ENCODE data around the gene WDTC1. TPM values are rescaled to one million over a fixed set of nuclear protein-coding genes. Genes with fewer than 3 reads are reported as not detected.
"Not testable (repeated sequence)": the region's sequence is repeated elsewhere in the genome, so short reads cannot be mapped to it uniquely, and the experiment has no call there.

The WDTC1 gene
- total and polyA plus RNA-seq, 2 donors (not counting 1 experiment from before 2014, with no cell fraction given), result 32.5 to 69.1 TPM

DNA sequence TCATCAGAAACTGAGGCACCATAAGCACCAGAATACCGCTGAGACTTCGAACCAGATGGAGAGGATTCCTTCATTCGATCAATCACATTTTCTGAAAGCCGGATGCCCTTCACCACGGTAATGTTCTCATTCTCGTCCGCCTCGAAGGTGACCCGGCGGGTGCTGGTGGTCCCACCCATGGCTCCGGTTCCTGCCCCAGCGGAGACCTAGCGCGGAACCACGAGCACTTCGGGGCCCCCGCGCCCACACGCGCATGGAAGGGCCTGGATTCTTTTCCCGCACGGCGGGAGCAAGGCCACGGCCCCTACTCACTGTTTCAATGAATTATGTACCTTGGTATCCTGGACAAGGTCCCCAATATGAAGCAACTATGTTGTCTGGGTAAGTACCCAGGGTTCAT, 33.1 kb upstream of the WDTC1 start:
- H3K27ac ChIP-seq (ENCODE audit: low read length in 2 of 2), result no peak overlapping the region
- H3K9ac ChIP-seq (ENCODE audit: low read length), result no peak overlapping the region
- POLR2A ChIA-PET, result no interaction called here
- peaks cover 5% of the 10 kb centered on the region in 2 donors for H3K4me1 ChIP-seq (ENCODE audit: control insufficient read depth in 2 of 2, insufficient read depth in 2 of 2, low read length in 2 of 2)
- H3K4me2 ChIP-seq (replicated peaks; ENCODE audit: low read depth, low read length, poor library complexity, severe bottlenecking), result no peak overlapping the region
- H3K9me3 ChIP-seq (ENCODE audit: control extremely low read depth in 1 of 3, control insufficient read depth in 2 of 3, insufficient read depth in 1 of 3, low read length in 2 of 3), result no peaks in the 10 kb centered on the region
- Mint-ChIP-seq H3K27me3 (no peaks in the 10 kb centered on the region), H3K27ac (no peak overlapping the region), H3K4me3 (no peak overlapping the region), H3K9me3 (ENCODE audit: insufficient read depth) (no peaks in the 10 kb centered on the region), H3K4me1 (peaks cover 6% of the 10 kb centered on the region)
- H4K20me1 ChIP-seq (ENCODE audit: control insufficient read depth, insufficient read depth, low read length, poor library complexity, severe bottlenecking), result no peaks in the 10 kb centered on the region
- TF ChIP-seq EZH2 (IDR thresholded peaks at IDR 0.05; ENCODE audit: borderline replicate concordance, insufficient read depth, low read depth, low read length, poor library complexity, severe bottlenecking), result no peak
- TF ChIP-seq, protein P1, sequence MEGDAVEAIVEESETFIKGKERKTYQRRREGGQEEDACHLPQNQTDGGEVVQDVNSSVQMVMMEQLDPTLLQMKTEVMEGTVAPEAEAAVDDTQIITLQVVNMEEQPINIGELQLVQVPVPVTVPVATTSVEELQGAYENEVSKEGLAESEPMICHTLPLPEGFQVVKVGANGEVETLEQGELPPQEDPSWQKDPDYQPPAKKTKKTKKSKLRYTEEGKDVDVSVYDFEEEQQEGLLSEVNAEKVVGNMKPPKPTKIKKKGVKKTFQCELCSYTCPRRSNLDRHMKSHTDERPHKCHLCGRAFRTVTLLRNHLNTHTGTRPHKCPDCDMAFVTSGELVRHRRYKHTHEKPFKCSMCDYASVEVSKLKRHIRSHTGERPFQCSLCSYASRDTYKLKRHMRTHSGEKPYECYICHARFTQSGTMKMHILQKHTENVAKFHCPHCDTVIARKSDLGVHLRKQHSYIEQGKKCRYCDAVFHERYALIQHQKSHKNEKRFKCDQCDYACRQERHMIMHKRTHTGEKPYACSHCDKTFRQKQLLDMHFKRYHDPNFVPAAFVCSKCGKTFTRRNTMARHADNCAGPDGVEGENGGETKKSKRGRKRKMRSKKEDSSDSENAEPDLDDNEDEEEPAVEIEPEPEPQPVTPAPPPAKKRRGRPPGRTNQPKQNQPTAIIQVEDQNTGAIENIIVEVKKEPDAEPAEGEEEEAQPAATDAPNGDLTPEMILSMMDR (IDR thresholded peaks at IDR 0.05), result no peak
- WGBS (ENCODE audit: insufficient coverage), result 93% methylated on average over 21 of the region's 24 CpGs
- no peak for ATAC-seq (ENCODE audit: low read depth)
- H3K27me3 ChIP-seq (replicated peaks in 1 of 4; ENCODE audit: control extremely low read depth in 1 of 4, control insufficient read depth in 3 of 4, insufficient read depth in 4 of 4, low read length in 3 of 4), result no peaks in the 10 kb centered on the region
- no peak overlapping the region for H3K4me3 ChIP-seq (ENCODE audit: control extremely low read depth in 1 of 5, extremely low read depth in 1 of 5, insufficient read depth in 1 of 5, low read depth in 2 of 5, low read length in 4 of 5)
- no peaks in the 10 kb centered on the region for H3K36me3 ChIP-seq (replicated peaks in 1 of 2; ENCODE audit: control extremely low read depth in 1 of 2, control insufficient read depth in 1 of 2, extremely low read depth in 1 of 2, insufficient read depth in 2 of 2, low read length in 1 of 2)
- CTCF ChIA-PET, result interaction anchor here (0.8 to 1.9 kb wide), 4 partner anchors 16 to 84 kb away, joined by 3 to 8 read pairs (median 4); no protein-coding TSS in a partner anchor
- no peaks in the 10 kb centered on the region for H3K79me2 ChIP-seq (ENCODE audit: control insufficient read depth, insufficient read depth, low read length)
- DNase-seq, result no peak
- H2AFZ ChIP-seq (ENCODE audit: insufficient read depth, low read depth, low read length, poor library complexity, severe bottlenecking), result no peak overlapping the region
- intact Hi-C loops (cut with micrococcal nuclease), result no loop called here

DNA sequence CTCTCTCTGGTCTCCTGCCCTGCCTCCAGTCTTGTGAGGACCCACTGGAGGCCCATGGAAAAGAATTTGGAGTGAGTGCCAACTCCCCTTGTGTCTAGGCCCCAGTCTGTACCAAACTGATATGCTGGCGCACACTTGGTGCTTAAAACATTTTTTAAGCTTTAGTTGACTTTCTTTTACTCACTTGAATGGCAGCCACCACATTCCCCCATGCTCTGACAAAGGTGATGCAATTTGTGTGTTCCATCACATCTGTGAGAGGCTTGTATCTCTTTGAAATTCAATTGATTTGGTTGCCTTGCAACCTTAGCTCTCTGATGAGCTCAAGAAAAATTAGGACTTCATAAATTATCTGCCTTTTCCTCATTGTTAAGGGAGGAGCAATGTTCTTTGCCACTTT, 30.5 kb upstream of the WDTC1 start:
- peaks cover 5% of the 10 kb centered on the region for H3K4me1 Mint-ChIP-seq

DNA sequence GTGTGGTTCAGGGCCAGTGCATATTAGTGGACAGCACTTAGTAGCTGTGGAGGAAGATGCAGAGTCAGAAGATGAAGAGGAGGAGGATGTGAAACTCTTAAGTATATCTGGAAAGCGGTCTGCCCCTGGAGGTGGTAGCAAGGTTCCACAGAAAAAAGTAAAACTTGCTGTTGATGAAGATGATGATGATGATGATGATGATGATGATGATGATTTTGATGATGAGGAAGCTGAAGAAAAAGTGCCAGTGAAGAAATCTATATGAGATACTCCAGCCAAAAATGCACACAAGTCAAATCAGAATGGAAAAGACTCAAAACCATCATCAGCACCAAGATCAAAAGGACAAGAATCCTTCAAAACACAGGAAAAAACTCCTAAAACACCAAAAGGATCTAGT, 27.2 kb upstream of the WDTC1 start:
- H3K27ac Mint-ChIP-seq, POLR2A ChIA-PET: not testable (repeated sequence)
- 13% methylated on average over 1 of the region's 1 CpG for WGBS (ENCODE audit: insufficient coverage)

More for the DNA sequence above, 30.5 kb upstream of the WDTC1 start:
- Histone ChIP-seq H3K79me2 (ENCODE audit: control insufficient read depth, insufficient read depth, low read length) (no peaks in the 10 kb centered on the region), H3K4me3 (ENCODE audit: control extremely low read depth in 1 of 5, extremely low read depth in 1 of 5, insufficient read depth in 1 of 5, low read depth in 2 of 5, low read length in 4 of 5) (no peak overlapping the region), H3K9me3 (ENCODE audit: control extremely low read depth in 1 of 3, control insufficient read depth in 2 of 3, insufficient read depth in 1 of 3, low read length in 2 of 3) (no peaks in the 10 kb centered on the region), H2AFZ (ENCODE audit: insufficient read depth, low read depth, low read length, poor library complexity, severe bottlenecking) (no peak overlapping the region), H4K20me1 (ENCODE audit: control insufficient read depth, insufficient read depth, low read length, poor library complexity, severe bottlenecking) (no peaks in the 10 kb centered on the region), H3K27me3 (replicated peaks in 1 of 4; ENCODE audit: control extremely low read depth in 1 of 4, control insufficient read depth in 3 of 4, insufficient read depth in 4 of 4, low read length in 3 of 4) (no peaks in the 10 kb centered on the region), H3K9ac (ENCODE audit: low read length) (no peak overlapping the region), H3K36me3 (replicated peaks in 1 of 2; ENCODE audit: control extremely low read depth in 1 of 2, control insufficient read depth in 1 of 2, extremely low read depth in 1 of 2, insufficient read depth in 2 of 2, low read length in 1 of 2) (no peaks in the 10 kb centered on the region), H3K27ac (ENCODE audit: low read length in 2 of 2) (no peak overlapping the region), H3K4me2 (replicated peaks; ENCODE audit: low read depth, low read length, poor library complexity, severe bottlenecking) (no peak overlapping the region), H3K4me1 (ENCODE audit: control insufficient read depth in 2 of 2, insufficient read depth in 2 of 2, low read length in 2 of 2) (no peaks in the 10 kb centered on the region)
- no peaks in the 10 kb centered on the region for H3K9me3 Mint-ChIP-seq (ENCODE audit: insufficient read depth)
- ATAC-seq (ENCODE audit: low read depth) (no peak), DNase-seq (no peak)
- no peak overlapping the region for H3K4me3 Mint-ChIP-seq
- intact Hi-C loops (cut with micrococcal nuclease), result no loop called here
- 100% methylated on average over 1 of the region's 1 CpG for WGBS (ENCODE audit: insufficient coverage)
- H3K27ac Mint-ChIP-seq, result no peak overlapping the region
- ChIA-PET CTCF (interaction anchor here (0.5 to 1.9 kb wide), 2 partner anchors 22 to 80 kb away, joined by 3 to 7 read pairs; no protein-coding TSS in a partner anchor), POLR2A (interaction anchor here (0.5 to 0.7 kb wide), 2 partner anchors 105 to 191 kb away, joined by 3 read pairs; no protein-coding TSS in a partner anchor)
- no peak for TF ChIP-seq EZH2 (IDR thresholded peaks at IDR 0.05; ENCODE audit: borderline replicate concordance, insufficient read depth, low read depth, low read length, poor library complexity, severe bottlenecking)
- TF ChIP-seq, protein P1 (IDR thresholded peaks at IDR 0.05), result no peak
- no peaks in the 10 kb centered on the region for H3K27me3 Mint-ChIP-seq

More for the DNA sequence above, 27.2 kb upstream of the WDTC1 start:
- H4K20me1 ChIP-seq (ENCODE audit: control insufficient read depth, insufficient read depth, low read length, poor library complexity, severe bottlenecking); H3K79me2 ChIP-seq (ENCODE audit: control insufficient read depth, insufficient read depth, low read length); H3K4me1 ChIP-seq (ENCODE audit: control insufficient read depth in 2 of 2, insufficient read depth in 2 of 2, low read length in 2 of 2); H3K4me3 Mint-ChIP-seq; CTCF ChIA-PET; H3K36me3 ChIP-seq (replicated peaks in 1 of 2; ENCODE audit: control extremely low read depth in 1 of 2, control insufficient read depth in 1 of 2, extremely low read depth in 1 of 2, insufficient read depth in 2 of 2, low read length in 1 of 2); H2AFZ ChIP-seq (ENCODE audit: insufficient read depth, low read depth, low read length, poor library complexity, severe bottlenecking); H3K4me1 Mint-ChIP-seq; H3K27me3 Mint-ChIP-seq; DNase-seq; H3K4me3 ChIP-seq (ENCODE audit: control extremely low read depth in 1 of 5, extremely low read depth in 1 of 5, insufficient read depth in 1 of 5, low read depth in 2 of 5, low read length in 4 of 5); H3K27ac ChIP-seq (ENCODE audit: low read length in 2 of 2); H3K9me3 Mint-ChIP-seq (ENCODE audit: insufficient read depth); H3K4me2 ChIP-seq (replicated peaks; ENCODE audit: low read depth, low read length, poor library complexity, severe bottlenecking); H3K9me3 ChIP-seq (ENCODE audit: control extremely low read depth in 1 of 3, control insufficient read depth in 2 of 3, insufficient read depth in 1 of 3, low read length in 2 of 3); H3K9ac ChIP-seq (ENCODE audit: low read length); H3K27me3 ChIP-seq (replicated peaks in 1 of 4; ENCODE audit: control extremely low read depth in 1 of 4, control insufficient read depth in 3 of 4, insufficient read depth in 4 of 4, low read length in 3 of 4); intact Hi-C loops (cut with micrococcal nuclease); ATAC-seq (ENCODE audit: low read depth): not testable (repeated sequence)

Data from B cell (primary cell).